HG03469 (cell line): ENCODE measurements around the gene RFNG.

Source experiments
- ATAC-seq: cut with Tn5 transposase; IDR thresholded peaks from one replicate; pipeline ENCODE4 v1.9.1; 2021; ENCODE audit warnings: mild to moderate bottlenecking, moderate library complexity, moderate number of reproducible peaks; ENCODE audit not compliant: unreplicated experiment

The RFNG gene

GRCh38 chr17:82016061-82016874 lies 35.3 kb downstream of the RFNG start:
- no peak for ATAC-seq

- no peak for ATAC-seq
Observed at GRCh38 chr17:82015311-82015971, 36.2 kb downstream of the RFNG start.

DNA sequence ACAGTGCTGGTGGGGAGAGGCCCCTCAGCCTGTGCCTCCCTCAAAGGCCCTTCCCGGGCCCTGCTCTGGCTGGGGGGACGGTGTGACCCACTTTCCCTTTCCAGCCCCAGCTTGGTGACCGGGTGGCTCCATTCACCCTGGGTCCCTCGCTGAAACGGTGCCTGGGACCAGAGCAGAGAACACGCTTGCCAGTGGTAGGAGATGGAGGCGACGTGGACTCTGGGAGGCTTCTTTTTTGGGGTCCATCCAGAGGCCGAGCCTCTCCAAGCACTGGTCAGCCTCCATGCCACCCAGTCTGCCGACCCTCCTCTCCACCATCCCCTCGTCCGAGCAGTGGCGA lies 36.7 kb downstream of the RFNG start:
- no peak for ATAC-seq

- no peak for ATAC-seq
Observed at GRCh38 chr17:82014432-82014831, 37.2 kb downstream of the RFNG start.

DNA sequence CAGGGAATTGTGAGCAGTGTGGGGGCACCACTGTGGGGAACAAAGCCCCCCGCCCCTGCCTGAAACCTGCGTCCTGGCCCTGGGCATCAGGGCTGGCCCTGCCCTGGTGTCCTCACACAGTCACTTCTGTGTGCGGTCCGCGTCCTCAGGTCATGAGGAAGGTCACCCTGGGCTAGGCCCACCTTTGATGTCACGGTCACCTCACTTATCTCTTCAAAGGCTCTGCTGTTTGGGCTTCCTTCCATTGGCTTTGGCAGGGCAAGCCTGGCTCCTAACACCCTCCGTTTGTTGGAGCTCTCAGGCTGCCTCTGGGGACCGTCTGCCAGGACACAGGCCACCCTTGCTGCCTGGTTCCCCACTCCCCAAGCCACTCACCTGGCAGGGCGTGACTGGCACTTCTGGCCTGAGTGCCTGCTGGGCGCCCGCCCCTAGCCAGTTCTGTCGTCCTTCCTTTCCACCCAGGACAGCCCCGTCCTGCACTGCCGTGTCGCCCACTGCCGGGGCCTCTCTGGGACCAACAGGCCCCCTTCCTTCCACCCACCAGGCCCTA lies 37.8 kb downstream of the RFNG start:
- no peak for ATAC-seq

- no peak for ATAC-seq
Observed at GRCh38 chr17:82013341-82013740, 38.3 kb downstream of the RFNG start.

GRCh38 chr17:82012640-82013295 lies 38.8 kb downstream of the RFNG start:
- no peak for ATAC-seq

DNA sequence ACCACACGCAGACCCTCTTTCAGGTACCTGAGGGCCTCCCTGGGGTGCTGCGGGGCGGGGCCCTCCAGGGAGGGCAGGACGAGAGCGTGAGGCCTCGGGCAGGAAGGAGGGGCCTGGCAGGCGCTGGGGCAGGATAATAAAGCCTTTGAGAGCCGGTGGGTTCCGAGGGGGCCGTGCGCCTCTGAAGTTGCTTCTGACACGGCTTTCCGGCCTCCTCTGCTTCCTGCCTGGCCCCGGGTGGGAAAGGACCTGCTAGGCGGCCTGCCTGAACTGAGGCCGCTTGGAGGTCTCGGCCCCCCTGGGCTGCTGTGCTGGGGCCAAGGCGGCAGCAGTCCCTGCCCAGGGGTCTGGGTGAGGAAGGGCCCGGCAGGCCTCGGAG lies 39.4 kb downstream of the RFNG start:
- ATAC-seq: no peak

DNA sequence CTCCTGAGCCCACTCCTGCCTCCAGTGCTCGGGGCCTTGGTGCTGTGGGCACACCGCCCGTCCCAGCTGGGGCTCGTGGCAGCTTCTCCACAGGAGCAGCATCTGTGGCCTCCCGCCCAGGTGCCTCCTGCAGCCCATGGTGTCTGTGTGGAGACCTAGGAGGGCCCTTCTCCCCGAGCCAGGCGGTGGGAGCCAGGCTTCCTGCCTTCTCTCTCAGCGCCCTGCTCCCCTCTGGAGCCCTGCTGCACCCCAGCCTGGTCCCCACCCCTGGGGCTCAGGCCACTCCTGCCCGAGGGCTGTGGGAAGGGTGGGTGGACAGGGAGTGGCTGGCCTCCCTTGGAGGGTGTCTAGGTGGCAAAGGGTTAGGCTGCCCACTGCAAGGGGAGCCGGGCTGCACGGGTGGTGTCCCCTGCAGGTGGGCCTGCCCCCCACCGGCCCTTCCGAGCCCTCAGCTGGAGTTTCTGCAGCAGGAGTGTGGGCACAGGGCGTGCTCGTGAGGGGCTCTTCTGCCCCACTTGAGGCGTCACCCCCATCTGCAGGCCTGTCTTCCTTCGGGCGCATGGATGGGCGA lies 39.9 kb downstream of the RFNG start:
- ATAC-seq: no peak

DNA sequence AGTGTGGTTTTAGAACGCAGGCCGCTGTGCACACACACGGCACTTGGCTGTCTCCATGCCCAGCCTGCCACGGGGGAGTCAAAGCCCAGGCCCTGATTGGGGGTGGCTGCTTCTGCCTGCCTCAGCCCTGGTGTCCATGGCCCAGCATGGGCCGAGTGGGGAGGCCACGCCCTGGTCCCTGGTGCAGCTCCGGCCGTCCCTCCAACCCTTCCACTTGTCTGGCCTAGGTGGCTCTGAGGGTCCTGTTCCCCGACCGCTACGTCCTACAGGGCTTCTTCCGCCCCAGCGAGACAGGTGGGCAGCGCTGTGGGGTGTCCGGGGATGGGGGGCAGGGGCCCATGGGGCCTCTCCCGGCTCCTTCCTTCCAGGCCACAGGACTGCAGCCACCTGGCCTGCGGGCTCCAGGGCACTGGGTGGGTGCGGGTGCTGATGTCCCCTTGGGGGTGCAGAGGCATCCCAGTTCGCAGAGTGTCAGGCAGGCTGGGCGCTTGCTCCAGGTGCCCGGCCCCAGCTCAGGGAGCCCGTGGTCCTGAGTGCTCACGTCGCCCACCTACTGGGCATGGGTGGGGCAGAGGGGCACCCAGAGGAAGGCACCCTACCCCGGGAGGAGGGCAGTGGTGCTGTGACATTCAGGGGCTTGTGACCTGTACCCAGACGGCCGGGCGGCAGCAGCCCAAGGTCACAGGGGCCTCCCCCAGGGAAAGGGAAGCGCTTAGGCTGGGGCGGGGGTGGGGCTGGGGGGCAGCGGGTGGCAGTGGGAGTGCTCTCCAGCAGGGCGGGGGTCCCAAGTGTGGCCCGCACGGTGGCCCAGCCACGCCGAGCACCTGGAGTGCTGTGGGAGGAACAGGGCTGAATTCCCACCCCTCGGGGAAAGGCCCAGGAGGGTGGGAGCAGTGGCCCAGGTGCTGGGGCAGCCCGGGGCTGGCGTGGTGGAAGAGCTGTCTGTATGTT lies 40.8 kb downstream of the RFNG start:
- ATAC-seq: no peak

DNA sequence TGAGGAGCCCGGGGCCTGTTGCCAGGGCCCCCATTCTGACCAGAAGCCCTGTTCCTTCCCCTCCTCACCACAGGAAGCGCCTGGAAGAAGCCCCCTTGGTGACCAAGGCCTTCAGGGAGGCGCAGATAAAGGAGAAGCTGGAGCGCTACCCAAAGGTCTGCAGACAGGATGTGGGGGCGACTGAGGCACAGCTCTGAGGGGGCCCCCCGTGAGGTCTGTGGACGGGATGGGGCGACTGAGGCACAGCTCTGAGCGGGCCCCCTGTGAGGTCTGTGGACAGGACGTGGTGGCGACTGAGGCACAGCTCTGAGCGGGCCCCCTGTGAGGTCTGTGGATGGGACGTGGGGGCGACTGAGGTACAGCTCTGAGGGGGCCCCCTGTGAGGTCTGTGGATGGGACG lies 42.2 kb downstream of the RFNG start:
- ATAC-seq: no peak

GRCh38 chr17:82008941-82009405 lies 42.6 kb downstream of the RFNG start:
- ATAC-seq: no peak

GRCh38 chr17:82008258-82008940 lies 43.2 kb downstream of the RFNG start:
- no peak for ATAC-seq

GRCh38 chr17:82007495-82008257 lies 43.9 kb downstream of the RFNG start:
- no peak for ATAC-seq

GRCh38 chr17:82007228-82007494 lies 44.5 kb downstream of the RFNG start:
- ATAC-seq: no peak

DNA sequence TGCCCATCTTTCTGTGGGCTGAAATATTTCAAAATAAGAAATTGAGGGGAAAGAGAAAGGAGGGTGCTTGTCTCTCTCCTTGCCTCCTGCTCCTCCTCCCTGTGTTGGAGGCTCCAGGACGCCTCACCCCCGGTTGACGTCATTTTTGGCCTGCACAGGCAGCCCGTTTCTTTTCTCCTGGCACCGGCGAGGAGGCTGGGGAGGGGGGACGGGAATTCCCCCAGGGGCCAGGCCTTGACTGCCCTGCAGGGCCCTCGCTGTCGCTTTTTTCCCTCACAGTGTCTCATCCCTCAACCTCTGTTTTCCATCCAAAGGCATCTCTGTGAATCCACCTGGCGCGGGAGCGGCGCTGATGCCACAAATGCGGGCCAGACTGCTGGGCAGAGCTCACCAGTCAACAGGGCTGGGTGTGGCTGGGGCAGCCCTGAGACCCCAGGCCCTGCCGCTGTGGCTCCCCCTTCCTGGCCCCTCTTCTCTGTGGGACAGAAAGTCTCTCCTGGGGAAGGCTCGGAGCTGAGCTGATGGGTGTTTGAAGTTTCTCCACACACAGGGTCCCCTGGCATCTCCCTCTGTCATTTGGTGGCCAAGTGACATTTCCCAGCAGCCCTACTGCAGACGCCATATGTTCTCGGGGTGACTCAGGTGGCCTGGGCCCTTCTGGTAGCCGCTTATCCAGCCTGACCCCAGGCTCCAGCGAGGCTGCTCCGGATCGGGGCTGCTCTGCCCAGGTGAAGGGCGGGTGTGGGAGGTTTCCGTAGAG lies 45.0 kb downstream of the RFNG start:
- no peak for ATAC-seq

DNA sequence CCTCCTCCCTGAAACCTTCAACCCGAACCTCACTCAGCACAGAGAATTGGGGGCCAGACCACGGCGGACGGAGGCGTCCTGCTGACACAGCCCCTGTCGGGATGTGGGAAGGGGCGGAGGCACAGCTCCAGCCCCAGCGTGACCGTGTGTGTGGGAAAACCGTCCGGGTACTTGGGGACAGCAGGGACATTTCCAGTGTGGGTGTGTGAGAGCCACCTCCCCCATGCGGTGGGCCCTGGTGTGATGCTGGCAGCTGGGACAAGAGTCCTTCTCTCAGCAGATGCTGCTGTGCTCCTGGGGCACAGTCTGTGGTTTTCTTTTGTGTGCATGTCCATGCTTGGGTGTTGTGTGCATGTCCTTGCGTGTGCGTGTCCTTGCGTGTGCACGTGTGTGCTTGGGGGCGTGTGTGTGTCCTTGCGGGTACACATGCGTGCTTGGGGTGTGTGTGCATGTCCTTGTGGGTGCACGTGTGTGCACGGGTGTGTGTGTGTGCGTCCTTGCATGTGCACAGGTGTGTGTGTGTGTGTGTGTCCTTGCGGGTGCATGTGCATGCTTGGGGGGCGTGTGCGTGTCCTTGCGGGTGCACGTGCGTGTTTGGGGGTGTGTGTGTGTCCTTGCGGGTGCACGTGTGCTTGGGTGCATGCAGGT lies 45.8 kb downstream of the RFNG start:
- no peak for ATAC-seq
